Colonic mucosa (tissue), 4 donors: ENCODE measurements around the gene THSD4. TPM values are rescaled to one million over a fixed set of nuclear protein-coding genes. Genes with fewer than 3 reads are reported as not detected.
"Not testable (repeated sequence)": the region's sequence is repeated elsewhere in the genome, so short reads cannot be mapped to it uniquely, and the experiment has no call there.

ENCODE experiments used
- DNase-seq: peaks from one replicate; pipeline ENCODE4 v3.0.0-alpha.2; 2020
- H3K27ac ChIP-seq: fragments of 200-600 bp; one replicate; pipeline ENCODE4 v1.8.0; 2021
- H3K27me3 ChIP-seq: fragments of 200-600 bp; one replicate; pipeline ENCODE4 v1.8.0; 2021
- H3K36me3 ChIP-seq: fragments of 200-600 bp; one replicate; pipeline ENCODE4 v1.8.0; 2021
- H3K4me1 ChIP-seq: fragments of 200-600 bp; one replicate; pipeline ENCODE4 v1.8.0; 2021; ENCODE audit warnings: mild to moderate bottlenecking
- H3K4me3 ChIP-seq: fragments of 200-600 bp; one replicate; pipeline ENCODE4 v1.8.0; 2021
- H3K9ac ChIP-seq, 2 donors: one replicate each; pipeline ENCODE4 v1.7.0; 2013; ENCODE audit warnings: control low read depth in 2 of 2, low read depth in 2 of 2, low read length in 2 of 2
- H3K9me3 ChIP-seq: fragments of 200-600 bp; one replicate; pipeline ENCODE4 v1.8.0; 2021
- CTCF ChIP-seq: fragments of 200-600 bp; IDR thresholded peaks from one replicate; pipeline ENCODE4 v1.8.0; 2022; ENCODE audit warnings: antibody characterized with exemption, mild to moderate bottlenecking
- intact Hi-C: fragments of 100-400 bp; cut with DNase I; formaldehyde crosslinking; loops from one replicate; pipeline ENCODE4 v1.14.1; 2022
- total RNA-seq, 2 donors: library from RNA; stranded (reverse); fragmentation: NEBNext Ultra II Directional in 1 of 2; extraction: Animal tissue kit (Norgen Biotek cat#: 25700) in 1 of 2; gene quantifications; one replicate each; pipeline ENCODE4 v1.2.1, GENCODE V29; 2021
- donor health status: healthy.
- donor health status: DM: no; HTN: no; CAD: no.
- donor health status: DM: no; HTN: no; CAD: no.

Gene THSD4
- total RNA-seq, 2 donors from 2014 or later, result 18.8 to 23.5 TPM

GRCh38 chr15:71669688-71670087 lies 554.4 kb downstream of the THSD4 start:
- no peak overlapping the region for H3K27ac ChIP-seq
- no peaks in the 10 kb centered on the region for H3K9me3 ChIP-seq
- H3K4me1 ChIP-seq, result no peaks in the 10 kb centered on the region
- H3K4me3 ChIP-seq, result no peak overlapping the region
- no peak overlapping the region for H3K9ac ChIP-seq
- no peaks in the 10 kb centered on the region for H3K36me3 ChIP-seq
- no peaks in the 10 kb centered on the region for H3K27me3 ChIP-seq
- intact Hi-C loops, result no loop called here
- TF ChIP-seq CTCF, result no peak
- DNase-seq, result no peak

GRCh38 chr15:71670222-71670621 lies 555.0 kb downstream of the THSD4 start:
- intact Hi-C loops, result not testable (repeated sequence)

GRCh38 chr15:71674354-71674753 lies 559.1 kb downstream of the THSD4 start:
- intact Hi-C loops, result no loop called here
- no peaks in the 10 kb centered on the region for H3K9me3 ChIP-seq
- no peak for TF ChIP-seq CTCF
- H3K27me3 ChIP-seq, result no peaks in the 10 kb centered on the region
- H3K4me1 ChIP-seq, result peaks cover 3% of the 10 kb centered on the region
- no peak overlapping the region for H3K9ac ChIP-seq
- H3K27ac ChIP-seq, result no peak overlapping the region
- no peaks in the 10 kb centered on the region for H3K36me3 ChIP-seq
- DNase-seq, result no peak
- H3K4me3 ChIP-seq, result no peak overlapping the region

More at GRCh38 chr15:71670222-71670621, 555.0 kb downstream of the THSD4 start:
- not testable (repeated sequence) for H3K27ac ChIP-seq, H3K9me3 ChIP-seq, H3K27me3 ChIP-seq, H3K4me1 ChIP-seq, H3K4me3 ChIP-seq, H3K36me3 ChIP-seq, DNase-seq, H3K9ac ChIP-seq

- H3K9me3 ChIP-seq, result no peaks in the 10 kb centered on the region
- no peak overlapping the region for H3K27ac ChIP-seq
- H3K9ac ChIP-seq, result no peak overlapping the region
- no peaks in the 10 kb centered on the region for H3K36me3 ChIP-seq
- TF ChIP-seq CTCF, result no peak
- H3K4me3 ChIP-seq, result no peak overlapping the region
- peaks cover 3% of the 10 kb centered on the region for H3K4me1 ChIP-seq
- no peaks in the 10 kb centered on the region for H3K27me3 ChIP-seq
- intact Hi-C loops, result no loop called here
- no peak for DNase-seq
Measured at GRCh38 chr15:71677352-71677751, 562.1 kb downstream of the THSD4 start.

GRCh38 chr15:71677766-71678165 lies 562.5 kb downstream of the THSD4 start:
- Histone ChIP-seq H3K9ac (no peak overlapping the region), H3K4me3 (no peak overlapping the region), H3K36me3 (no peaks in the 10 kb centered on the region), H3K9me3 (no peaks in the 10 kb centered on the region), H3K27me3 (no peaks in the 10 kb centered on the region), H3K27ac (no peak overlapping the region), H3K4me1 (peaks cover 3% of the 10 kb centered on the region)
- intact Hi-C loops, result no loop called here
- no peak for TF ChIP-seq CTCF
- no peak for DNase-seq

GRCh38 chr15:71678191-71678590 lies 562.9 kb downstream of the THSD4 start:
- no peak overlapping the region for H3K9ac ChIP-seq
- DNase-seq, result no peak
- H3K36me3 ChIP-seq, result no peaks in the 10 kb centered on the region
- H3K9me3 ChIP-seq, result no peaks in the 10 kb centered on the region
- TF ChIP-seq CTCF, result no peak
- H3K27ac ChIP-seq, result no peak overlapping the region
- peaks cover 3% of the 10 kb centered on the region for H3K4me1 ChIP-seq
- H3K4me3 ChIP-seq, result no peak overlapping the region
- no peaks in the 10 kb centered on the region for H3K27me3 ChIP-seq
- intact Hi-C loops, result no loop called here
